Measurements from ENCODE around the gene MAD1L1.

Gene MAD1L1

DNA sequence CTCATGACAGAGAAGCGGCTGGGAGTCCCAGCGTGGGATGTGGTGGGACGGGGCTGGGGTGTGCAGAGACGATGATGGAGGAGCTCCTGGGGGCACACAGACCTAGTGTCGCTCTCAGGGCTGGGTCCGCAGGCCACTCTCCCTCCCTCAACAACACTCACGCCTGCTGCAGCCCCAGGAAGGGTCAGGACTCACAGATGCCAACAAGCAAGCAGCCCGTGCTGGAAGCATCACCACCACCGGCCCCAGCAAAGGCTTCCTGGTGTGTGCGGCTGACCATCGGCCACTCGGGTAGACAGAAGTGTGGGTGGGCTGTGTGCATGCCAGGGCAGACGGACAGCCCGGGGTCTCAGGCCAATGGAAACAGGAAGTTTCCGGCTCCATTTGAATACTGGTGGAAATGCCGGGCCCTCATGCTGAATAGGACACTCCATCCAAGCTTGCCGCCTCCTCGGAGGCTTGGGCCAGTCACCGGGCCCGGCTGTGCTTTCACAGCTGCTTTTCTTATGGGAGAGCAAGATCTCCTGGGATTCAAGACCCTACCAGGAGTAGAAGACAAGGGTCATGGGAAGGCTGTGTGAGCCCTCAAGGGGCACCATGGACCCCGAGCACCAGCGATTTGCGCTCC, 384.6 kb downstream of the MAD1L1 start:
- Histone ChIP-seq H3K4me1 (peaks cover 14% of the 10 kb centered on the region), H3K4me3 (ENCODE audit: low read depth, low read length) (no peak overlapping the region), H3K36me3 (no peaks in the 10 kb centered on the region), H3K9me3 (no peaks in the 10 kb centered on the region), H3K27me3 (no peaks in the 10 kb centered on the region)
- DNase-seq, result no peak
- TF ChIP-seq, protein P1, sequence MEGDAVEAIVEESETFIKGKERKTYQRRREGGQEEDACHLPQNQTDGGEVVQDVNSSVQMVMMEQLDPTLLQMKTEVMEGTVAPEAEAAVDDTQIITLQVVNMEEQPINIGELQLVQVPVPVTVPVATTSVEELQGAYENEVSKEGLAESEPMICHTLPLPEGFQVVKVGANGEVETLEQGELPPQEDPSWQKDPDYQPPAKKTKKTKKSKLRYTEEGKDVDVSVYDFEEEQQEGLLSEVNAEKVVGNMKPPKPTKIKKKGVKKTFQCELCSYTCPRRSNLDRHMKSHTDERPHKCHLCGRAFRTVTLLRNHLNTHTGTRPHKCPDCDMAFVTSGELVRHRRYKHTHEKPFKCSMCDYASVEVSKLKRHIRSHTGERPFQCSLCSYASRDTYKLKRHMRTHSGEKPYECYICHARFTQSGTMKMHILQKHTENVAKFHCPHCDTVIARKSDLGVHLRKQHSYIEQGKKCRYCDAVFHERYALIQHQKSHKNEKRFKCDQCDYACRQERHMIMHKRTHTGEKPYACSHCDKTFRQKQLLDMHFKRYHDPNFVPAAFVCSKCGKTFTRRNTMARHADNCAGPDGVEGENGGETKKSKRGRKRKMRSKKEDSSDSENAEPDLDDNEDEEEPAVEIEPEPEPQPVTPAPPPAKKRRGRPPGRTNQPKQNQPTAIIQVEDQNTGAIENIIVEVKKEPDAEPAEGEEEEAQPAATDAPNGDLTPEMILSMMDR (IDR thresholded peaks at IDR 0.05; ENCODE audit: low read depth, low read length), result no peak

DNA sequence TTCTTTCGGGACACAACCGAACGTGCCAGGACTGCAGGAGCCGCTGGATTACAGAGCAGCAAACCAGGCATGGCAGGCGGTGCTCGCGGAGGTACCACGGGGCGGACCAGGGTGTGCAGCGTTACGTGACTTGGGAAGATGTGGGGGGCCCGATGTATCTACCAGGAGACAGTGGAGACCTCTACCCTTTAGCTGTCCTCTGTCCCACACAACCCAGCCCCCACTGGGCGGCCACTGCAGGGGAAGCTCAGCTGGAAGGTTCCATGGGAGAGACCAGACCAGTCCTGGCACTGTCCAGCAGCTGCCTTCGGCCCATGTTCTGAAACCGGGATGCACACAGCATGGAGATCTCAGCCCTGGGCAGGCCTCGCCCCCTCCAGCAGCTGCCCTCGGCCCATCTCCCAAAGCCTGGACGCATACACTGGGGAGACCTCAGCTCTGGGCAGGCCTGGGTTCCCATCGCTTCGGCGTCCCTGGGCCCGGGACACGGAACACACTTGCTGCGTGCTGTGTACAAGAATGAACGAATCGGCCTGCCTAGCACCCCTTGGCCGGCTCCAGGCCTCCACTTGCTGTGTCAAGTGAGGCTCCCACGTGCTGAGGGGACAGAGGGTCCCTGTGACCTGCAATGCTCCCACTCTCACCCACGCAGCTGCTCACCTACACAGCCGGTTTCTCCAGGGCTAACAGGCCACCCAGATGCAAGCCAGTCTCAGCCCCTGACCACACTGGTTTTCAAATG, 385.3 kb downstream of the MAD1L1 start:
- Histone ChIP-seq H3K4me3 (ENCODE audit: low read depth, low read length) (no peak overlapping the region), H3K9me3 (no peaks in the 10 kb centered on the region), H3K4me1 (peaks cover 12% of the 10 kb centered on the region), H3K27me3 (no peaks in the 10 kb centered on the region), H3K36me3 (no peaks in the 10 kb centered on the region)
- TF ChIP-seq, protein P1 (IDR thresholded peaks at IDR 0.05; ENCODE audit: low read depth, low read length), result no peak
- DNase-seq, result no peak

DNA sequence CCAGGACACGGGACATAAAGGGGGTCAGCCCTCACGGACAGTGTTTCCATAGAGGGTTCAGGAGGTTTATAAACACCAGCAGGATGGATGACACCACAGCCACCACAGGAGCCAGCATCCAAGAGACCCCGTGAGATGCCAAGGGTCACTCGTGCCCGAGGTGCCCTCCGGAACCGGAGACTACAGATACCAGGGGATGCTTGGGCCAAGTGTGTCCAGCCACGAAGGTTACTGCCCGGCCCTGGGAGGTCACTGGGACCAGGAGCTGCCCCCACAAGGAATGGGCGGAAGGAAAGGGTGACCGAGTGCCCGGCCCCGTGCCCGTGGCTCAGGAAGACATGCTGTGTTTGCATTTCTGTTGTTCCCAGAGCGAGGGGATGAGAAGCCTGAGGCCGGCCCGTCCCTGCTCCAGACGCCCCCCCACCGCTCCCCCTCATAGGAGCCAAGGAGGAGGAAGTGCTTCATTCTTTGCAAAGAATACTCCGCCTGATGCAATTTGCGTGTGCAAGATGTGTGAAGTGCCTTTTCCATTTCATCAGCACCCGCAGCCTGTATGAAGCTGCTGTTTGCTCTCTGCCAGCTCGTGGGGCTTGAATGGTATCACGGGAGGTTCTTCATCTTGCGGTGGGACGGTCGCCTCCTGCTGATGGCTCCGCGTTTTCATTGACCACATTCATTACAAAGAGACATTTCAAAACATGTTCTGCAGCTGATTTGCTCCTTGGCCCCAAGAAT, 386.2 kb downstream of the MAD1L1 start:
- H3K4me3 ChIP-seq (ENCODE audit: low read depth, low read length), result no peak overlapping the region
- TF ChIP-seq, protein P1 (IDR thresholded peaks at IDR 0.05; ENCODE audit: low read depth, low read length), result no peak
- peak; percentile 5 for DNase-seq
- H3K27me3 ChIP-seq, result no peaks in the 10 kb centered on the region
- H3K9me3 ChIP-seq, result no peaks in the 10 kb centered on the region
- no peaks in the 10 kb centered on the region for H3K36me3 ChIP-seq
- H3K4me1 ChIP-seq, result peaks cover 8% of the 10 kb centered on the region

DNA sequence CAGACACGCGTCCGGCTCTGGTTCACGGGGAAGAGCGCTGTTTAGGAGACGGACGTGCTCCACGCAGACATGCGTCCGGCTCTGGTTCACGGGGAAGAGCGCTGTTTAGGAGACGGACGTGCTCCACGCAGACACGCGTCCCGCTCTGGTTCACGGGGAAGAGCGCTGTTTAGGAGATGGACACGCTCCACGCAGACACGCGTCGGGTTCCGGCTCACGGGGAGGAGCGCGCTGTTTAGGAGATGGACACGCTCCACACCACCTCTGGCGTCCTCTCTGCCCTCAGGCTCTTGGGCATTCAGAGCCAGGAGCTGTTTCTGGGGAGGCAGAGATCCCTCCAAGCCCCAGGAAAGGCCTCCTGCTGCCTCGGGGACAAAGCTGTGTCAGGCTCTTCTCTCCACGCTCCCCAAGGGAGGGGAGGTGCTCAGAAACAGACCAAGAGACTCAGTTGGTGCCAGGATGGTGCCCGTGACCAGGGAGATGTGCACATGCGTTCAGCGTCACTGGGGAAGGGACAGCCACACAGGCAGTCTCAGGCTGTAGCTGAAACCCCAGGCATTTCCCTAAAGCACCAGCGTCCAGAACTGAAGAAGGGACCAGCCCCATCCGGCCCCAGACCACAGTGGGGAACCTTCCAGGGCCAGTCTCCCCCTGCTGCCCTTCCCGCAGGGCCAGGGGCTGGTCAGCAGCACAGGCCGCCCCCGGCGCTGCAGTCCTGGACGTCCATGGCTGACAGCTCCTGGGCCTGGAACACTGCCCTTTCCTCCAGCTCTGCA, 387.0 kb downstream of the MAD1L1 start:
- H3K36me3 ChIP-seq, result no peaks in the 10 kb centered on the region
- H3K4me1 ChIP-seq, result peaks cover 8% of the 10 kb centered on the region
- no peaks in the 10 kb centered on the region for H3K27me3 ChIP-seq
- DNase-seq, result peak; percentile 11
- H3K4me3 ChIP-seq (ENCODE audit: low read depth, low read length), result no peak overlapping the region
- H3K9me3 ChIP-seq, result no peaks in the 10 kb centered on the region
- TF ChIP-seq, protein P1 (IDR thresholded peaks at IDR 0.05; ENCODE audit: low read depth, low read length), result no peak

DNA sequence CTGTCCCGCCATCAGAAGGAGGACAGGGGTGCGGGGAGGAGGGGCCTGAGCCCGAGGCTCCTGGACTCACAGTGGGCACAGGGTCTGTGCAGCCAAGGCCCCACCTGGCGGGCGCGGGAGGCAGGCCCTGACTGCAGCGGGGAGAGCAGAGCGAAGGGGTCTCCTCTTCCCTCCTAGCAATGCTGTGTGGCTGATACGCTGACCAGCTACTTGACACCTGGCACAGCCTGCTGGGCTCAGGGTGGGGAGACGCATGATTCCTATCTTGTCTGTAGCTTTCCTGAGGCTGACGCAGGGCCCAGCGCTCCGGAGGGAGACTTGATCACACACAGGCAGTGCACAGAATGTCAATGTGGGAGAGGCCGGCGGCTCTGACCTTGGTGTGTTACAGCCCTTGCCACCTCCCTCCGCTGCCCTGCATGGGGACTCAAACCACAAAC, 387.8 kb downstream of the MAD1L1 start:
- DNase-seq, result peak; percentile 23
- TF ChIP-seq, protein P1 (IDR thresholded peaks at IDR 0.05; ENCODE audit: low read depth, low read length), result no peak
- no peaks in the 10 kb centered on the region for H3K27me3 ChIP-seq
- no peaks in the 10 kb centered on the region for H3K9me3 ChIP-seq
- peaks cover 8% of the 10 kb centered on the region for H3K4me1 ChIP-seq
- H3K36me3 ChIP-seq, result no peaks in the 10 kb centered on the region
- H3K4me3 ChIP-seq (ENCODE audit: low read depth, low read length), result no peak overlapping the region

All from BE2C (cell line).